HG03060 (cell line): ENCODE data around the gene CAMK1D.

Experiments
- ATAC-seq: cut with Tn5 transposase; IDR thresholded peaks from one replicate; pipeline ENCODE4 v1.9.1; 2021; ENCODE audit warnings: low read depth, moderate number of reproducible peaks; ENCODE audit not compliant: unreplicated experiment

CAMK1D gene

DNA sequence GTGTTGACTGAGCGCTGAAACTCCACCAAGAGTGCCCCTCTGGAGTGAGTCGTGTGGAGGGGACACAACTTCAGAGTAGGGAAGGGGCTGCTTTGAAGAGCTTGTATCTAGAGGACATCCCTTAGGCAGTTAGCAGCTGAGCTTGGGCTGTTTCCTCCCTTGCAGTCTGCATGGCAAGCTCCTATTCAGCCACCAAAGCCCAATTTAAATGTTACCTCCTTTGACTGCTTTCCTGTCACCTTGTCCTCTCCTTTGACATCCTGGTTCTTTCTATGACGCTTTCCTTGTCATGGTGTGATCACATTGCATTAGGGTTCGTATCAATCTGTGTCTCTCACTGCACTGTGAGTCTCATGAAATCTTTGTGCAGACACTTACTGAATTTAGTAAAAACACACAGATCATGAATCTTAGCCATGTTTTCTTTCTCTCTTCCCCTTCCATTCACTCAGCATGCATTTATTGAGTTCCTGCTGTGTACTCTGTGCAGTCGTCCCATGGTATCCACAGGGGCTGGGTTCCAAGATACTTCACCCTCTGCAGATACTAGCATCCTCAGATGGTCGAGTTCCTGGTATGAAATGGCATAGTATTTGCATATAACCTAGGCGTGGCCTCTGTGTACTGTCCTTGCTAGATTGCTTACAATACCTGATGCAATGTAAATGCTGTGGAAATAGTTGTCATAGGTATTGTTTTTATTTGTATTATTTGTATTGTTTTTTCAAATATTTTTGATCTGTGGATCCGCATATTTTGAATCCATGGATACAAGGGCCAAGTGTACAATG lies 423.6 kb downstream of the CAMK1D start:
- no peak for ATAC-seq

GRCh38 chr10:12774204-12774894 lies 425.0 kb downstream of the CAMK1D start:
- no peak for ATAC-seq

DNA sequence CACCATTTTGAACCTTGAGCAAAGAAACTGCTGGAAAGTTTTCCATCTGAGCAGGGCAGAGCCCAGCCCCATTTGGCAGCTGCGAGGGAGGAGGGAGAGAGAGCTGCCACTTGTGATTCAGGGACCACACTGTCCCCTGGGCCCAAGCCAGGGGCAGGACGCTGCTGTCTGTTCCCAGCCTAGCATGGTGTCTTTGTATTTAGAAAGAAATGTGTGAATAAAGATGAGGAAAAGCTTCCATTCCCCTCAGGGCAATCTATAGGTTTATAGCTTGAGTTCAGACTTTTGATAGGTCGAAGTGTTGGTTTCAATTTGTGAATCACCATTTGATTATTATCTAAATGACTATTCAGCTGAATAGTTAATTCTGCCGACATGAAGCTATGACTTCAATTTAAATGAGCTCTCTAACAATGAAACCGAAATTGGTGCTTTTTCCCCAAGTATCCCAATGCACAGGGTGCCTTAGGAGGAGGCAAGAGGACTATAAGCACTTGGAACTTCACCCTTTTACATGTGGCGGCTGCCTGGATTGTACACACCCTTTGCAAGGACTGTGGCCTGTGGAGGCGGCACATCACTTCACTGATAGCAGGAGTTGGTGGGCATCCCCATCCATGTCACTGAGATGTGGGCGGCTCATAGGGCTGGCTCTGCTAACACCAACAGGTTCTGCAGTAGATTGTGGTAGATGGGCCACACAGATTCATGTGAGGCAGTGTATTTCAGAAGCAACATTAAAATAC lies 428.7 kb downstream of the CAMK1D start:
- ATAC-seq, result no peak

DNA sequence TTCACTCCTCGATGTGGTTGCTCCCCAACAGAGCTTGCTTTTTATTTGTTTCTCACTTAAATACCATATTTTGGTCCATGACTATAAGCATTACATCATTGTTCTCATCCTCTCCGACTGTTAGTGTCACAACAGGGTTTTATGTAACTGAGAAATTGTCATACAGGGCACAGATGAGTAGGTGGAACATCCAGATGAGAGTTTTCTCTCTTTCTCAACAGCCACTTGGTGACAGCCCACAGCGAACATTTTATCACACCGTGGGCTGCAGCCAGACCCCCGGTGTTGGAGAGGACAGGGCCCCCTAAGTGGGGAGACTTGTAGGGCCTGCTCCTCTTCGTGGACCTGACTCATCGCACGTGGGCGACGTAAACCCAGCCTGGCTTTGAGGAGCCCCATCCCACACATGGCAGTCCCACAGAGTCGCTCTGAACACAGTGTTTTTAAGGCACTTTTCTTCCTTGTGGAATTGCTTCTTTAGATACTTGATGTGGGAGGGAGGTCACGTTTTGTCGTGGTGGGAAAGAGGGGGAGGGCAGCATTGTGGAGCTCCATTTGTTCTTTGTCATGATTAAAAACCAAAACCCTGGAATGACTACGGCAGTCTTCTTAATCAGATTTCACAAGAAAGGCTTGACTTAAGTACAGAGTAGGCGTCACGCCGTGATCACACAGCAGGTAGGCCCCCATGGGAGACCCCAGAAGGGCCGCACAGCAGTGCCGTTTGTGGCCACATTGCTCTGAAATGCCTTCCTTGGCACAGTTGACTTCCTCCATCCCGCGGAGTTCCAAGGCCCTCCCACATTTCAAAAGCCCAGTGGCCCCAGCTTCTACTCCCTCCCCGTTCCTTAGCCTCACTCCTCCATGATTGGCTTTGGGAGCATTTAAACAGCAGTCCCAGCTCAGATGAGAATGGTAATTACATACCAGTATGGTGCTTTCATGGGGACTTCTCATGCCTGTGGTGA lies 431.6 kb downstream of the CAMK1D start:
- no peak for ATAC-seq

DNA sequence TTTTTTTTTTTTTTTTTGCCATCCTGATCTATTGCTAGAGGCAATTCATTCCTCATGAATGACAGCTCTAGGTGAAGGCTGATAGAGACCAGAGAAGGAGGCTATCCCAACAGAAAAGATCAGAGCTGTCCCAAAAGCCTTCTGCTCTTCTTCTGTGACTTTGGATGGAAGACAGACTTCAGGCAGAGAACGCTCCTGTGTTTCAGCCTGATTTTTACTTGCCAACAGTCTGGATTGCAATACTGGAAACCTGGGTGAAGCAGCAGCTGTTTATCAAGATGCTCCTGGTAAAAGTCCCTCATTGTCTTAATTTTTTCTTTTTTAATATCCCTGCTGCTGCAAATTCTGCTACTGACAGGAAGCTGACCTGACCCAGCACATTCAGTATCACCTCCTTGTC lies 432.6 kb downstream of the CAMK1D start:
- ATAC-seq, result no peak

DNA sequence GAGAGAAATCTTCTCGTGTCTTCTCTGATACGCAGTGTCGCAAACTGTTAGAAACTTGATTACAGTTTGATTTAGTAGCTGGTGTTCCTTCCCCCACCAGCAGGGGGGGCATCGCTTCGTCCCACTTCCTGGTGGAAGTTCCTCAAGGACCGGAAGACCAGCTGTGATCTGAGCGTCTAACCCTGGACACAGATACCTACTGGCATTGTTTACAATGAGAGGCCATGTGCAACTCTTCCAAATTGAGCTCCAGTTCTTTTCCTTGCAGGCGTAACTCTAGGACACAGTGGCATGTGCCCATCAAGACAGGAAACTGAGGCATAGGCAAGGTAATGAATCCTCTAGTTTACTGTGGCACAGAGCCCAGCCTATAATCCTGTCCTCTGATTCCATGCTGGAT lies 433.2 kb downstream of the CAMK1D start:
- ATAC-seq, result no peak

DNA sequence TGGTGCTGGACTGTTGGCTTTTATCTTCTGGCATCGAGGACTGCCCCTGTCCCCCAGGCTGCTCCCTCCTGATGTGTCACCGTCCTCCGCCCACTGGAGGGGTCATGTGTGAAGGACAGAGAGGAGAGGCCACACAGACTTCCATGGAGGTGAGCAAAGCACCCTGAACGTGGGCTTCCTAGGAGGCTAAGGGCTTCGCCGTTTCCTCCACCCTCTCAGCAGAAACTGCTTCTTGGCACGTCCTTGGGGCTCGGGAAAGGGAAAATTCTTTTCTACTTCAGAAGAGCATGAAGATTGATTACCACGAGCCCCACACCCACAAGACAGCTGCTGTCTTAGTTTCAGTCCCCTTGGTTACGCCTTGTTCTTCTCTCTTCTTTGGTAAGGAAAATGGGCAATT lies 433.9 kb downstream of the CAMK1D start:
- no peak for ATAC-seq

- no peak for ATAC-seq
Measured at GRCh38 chr10:12784646-12785045, 435.3 kb downstream of the CAMK1D start.

DNA sequence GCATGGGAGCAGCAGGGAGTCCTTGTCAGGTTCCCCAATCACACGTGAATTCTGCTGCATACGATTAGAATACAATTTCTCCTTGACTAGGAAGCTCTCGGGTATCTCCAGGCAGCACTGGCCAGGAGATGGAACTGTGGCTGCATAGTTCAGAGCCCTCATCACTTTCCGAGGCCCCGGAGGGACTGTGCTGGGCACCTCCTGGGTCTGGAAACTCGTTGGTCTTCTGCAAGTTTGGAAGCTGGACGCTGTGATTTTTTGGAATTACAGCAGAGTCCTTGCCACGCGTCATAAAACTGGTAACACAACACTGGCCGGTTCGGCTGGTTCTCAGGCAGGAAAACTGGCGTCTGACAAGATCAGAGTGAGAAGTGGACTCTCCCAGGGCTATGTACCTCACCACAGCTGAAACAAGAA lies 436.1 kb downstream of the CAMK1D start:
- no peak for ATAC-seq

GRCh38 chr10:12787297-12787696 lies 437.9 kb downstream of the CAMK1D start:
- ATAC-seq, result no peak

DNA sequence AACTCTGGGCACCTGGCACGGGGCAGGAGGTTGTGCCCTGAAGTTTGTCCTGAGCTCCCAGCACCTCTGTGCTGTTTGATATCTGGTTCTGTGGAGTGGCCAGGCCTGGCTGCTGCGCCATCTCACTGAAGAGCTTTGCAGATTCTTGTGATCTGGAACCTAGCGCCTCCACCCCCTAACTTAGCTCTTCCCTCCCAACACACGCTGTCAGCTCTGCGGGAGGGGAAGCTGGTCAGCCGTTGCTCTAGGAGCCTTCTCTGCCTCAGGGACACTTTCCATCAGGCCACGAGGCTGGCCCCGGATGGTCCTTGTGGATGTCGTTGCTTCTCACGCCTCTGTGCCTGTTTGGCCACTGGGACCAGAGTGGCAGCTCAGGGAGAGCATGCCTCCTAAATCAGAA lies 438.9 kb downstream of the CAMK1D start:
- ATAC-seq, result no peak

DNA sequence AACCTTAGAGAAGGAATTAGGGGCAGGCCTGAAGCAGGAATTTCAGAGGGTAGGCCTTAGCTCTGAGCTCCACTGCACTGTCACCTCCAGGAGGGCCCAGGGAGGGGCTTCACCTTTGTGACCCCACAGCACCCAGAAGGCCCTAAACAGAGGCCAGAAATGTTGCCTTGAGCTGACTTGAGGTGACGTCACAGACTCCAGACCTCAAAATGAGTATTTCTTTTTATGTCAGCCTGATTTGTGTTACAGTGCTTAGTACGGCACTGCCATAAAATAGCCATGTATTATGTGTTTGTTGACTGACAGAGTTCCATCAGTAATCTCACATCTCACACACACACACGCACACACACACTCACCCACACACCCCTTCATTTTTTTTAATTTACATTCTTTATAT lies 440.9 kb downstream of the CAMK1D start:
- ATAC-seq, result no peak

DNA sequence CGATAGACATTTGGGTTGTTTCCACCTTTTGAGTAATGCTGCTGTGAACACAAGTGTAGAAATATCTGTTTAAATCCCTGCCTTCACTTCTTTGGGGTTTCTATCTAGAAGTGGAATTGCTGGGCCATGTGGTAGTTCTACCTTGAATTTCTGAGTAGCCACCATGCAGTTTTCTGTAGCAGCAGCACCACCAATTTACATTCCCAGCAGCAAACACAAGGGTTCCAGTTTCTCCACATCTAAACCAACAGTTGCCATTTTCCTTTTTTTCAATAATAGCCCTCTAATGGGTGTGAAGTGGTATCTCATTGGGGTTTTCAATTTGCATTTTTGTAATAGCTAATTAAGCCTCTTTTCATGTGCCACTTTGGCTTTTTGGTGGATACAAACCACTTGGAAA lies 442.4 kb downstream of the CAMK1D start:
- no peak for ATAC-seq

DNA sequence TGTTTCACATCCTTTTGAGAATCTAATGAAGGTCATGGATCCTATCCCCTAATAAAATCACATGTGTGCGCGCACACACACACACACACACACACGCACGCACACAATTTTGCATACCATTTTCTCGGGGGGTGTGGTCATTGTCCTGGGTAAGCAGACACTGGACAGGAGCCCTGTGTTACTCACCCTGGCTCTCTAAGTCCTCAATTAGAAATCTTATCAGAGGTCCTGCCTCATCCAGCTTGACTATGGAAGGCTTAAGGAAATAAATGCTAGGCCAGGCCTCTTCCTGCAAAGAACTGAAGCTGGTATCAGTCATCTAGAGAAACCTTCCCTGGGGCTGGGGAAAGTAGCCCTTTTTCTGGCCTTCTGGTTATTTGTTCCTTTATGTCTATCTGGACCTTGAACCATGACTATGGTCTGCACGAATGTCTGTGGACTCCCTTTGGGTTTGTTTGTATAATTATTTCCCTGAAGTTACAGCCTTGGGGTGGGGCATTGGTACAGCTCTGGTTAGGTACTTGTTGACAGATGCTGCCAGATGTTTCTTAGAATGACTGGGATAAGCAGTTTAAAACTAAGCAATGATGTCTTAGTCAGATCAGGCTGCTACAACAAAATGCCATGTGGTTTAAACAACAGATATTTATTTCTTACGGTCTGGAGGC lies 443.7 kb downstream of the CAMK1D start:
- ATAC-seq, result no peak

DNA sequence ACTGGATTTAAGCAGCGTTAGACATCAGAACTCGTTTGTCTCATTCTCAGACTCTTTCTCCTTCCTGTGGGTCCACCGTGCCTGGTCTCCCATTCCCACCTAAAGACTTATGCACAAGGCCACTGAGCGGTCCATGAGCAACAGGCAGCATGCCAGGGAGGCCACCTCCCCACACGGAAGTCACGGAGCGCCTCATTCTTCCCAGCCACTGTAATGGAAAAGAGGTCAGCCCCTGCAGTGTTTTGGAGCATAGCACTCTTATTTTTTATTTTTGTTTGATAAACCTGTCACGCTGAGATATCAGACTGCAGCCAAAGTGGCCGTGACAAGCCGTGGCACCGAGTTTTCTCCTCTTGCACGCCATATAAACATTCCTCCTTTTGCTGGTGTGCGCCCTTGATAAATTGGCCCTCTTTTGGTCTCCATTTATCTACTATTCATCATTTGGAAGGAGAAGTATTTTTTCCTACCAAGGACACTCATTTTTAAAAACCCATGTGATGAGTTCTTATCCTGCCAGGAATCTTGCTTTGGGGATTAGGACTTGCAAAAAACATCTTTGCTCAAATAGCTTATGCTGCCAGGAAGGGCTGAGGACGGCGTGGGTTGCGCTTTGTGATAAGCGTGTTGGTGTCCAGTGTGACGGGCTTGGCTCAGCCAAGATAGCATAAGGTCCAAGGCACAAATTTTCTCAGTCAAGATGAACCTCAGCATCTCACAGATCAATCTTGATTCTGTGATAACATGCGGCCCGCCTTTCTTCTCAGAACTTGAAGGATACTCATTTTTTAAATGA lies 446.2 kb downstream of the CAMK1D start:
- ATAC-seq, result no peak

DNA sequence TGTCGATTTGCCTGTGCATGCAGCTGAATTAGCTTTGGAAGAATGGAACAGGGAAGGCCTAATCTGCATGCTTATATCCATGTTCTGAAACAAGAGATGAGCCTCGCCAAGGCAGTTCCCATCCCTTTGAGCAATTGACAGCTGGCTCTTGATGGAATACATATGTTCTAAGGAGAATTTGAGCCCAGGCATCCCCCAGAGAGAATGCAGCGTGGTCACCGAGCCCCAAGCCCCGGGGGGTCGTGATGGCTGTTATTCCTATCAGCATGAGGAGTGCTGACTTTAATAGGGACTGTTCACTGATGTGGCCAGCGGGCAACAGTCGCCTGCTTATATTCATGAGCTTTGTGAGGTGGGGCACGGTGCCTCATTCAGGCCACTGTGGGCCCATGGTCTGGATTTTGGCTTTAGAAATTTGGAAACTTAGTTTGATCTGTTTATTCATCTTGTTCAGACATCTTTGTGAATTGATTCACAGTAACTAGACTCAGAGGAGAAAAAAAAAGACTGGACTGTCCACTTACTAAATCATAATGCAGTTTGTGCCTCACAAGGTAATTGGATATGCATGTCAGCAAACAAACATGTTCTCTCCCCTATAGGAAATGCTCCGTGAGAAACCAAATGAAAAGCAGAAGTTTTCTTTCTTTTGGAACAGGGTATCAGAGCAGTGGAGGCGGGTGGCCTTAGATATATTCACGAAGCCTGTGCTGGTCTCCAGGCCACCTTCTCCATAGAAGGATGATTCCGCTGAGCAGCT lies 447.2 kb downstream of the CAMK1D start:
- no peak for ATAC-seq

DNA sequence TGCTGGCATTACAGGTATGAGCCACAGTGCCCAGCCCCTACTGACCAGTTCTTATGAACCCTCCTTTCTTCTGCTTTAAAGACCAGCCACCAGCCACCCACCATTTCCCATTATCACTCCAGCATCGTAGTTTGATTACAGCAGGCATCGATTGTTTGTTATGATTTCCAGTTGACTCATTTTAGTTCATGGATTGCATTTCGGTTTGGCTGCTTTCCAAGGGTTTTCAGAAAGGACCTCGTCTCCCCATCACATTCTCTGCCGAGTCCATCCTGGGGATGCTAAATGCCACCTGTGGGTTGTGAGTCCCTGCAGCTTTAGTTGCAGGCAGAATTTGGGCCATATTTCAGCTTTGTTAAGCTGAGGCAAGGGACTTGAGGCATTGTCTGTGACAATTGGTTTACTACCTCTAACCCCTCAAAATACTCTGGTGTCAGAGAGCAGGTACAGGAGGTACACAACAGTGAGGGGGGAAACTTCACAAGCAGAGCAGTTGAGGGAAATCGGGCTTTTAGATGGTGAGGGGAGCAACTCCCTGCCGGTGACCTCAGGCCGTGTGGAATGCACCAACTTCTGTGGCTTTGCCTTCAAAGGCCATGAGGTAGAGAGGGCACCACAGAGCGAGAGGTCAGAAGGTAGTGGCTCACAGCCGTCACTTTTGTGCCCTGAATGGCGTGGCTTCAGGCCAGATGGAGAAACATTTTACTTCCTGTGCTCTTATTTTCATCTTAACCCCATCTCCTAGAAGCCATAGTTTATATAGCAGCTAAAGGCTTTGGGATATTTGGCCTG lies 448.3 kb downstream of the CAMK1D start:
- no peak for ATAC-seq

DNA sequence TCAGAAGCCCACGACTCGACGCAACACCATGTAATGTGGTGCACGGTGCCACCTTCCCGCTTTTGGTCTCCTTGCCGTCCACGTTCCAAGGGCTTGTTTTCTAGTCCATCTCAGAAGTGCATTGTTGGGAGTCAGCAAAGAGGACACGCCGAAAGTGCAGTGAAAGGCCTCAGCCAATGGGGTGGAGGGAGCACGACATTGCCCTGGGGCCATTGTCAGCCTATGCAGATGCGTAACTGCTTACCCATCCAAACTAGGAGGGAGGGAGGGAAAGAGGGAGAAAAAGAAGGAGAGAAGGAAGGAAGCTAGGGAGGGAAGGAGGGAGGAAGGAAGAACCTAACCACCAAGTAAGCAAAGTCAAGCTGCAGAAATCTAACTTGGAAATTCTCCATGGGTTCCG lies 449.8 kb downstream of the CAMK1D start:
- ATAC-seq, result no peak
